SU-DHL-6 (cell line): ENCODE data around the gene PGRMC2.

Experiments used
- H2AFZ ChIP-seq: fragments of 200-600 bp; sonication (generic); 2 replicates; pipeline ENCODE4 v1.6.1; 2014; ENCODE audit warnings: low read depth, mild to moderate bottlenecking, moderate library complexity, mixed read lengths, antibody characterized with exemption, low read length; ENCODE audit not compliant: severe bottlenecking
- H3F3A ChIP-seq: fragments of 200-600 bp; shearing (Covaris generic); 2 replicates; pipeline ENCODE4 v1.6.0; 2016; ENCODE audit warnings: antibody characterized with exemption, mild to moderate bottlenecking; ENCODE audit not compliant: insufficient read depth
- H3K27ac ChIP-seq: fragments of 200-600 bp; sonication (generic); 2 replicates; pipeline ENCODE4 v1.5.1; 2016; ENCODE audit warnings: low read depth, mild to moderate bottlenecking, low read length, moderate library complexity, mixed read lengths
- H3K27me3 ChIP-seq: fragments of 200-600 bp; sonication (generic), shearing (Covaris generic); 2 replicates; pipeline ENCODE4 v1.6.0; 2014; ENCODE audit warnings: mild to moderate bottlenecking, low read length
- H3K36me3 ChIP-seq: fragments of 200-600 bp; sonication (generic); 2 replicates; pipeline ENCODE4 v1.6.1; 2014; ENCODE audit warnings: mild to moderate bottlenecking, low read length, mixed read lengths
- H3K4me2 ChIP-seq: fragments of 300-600, 200-600 bp; shearing (Covaris generic), sonication (generic); 2 replicates; pipeline ENCODE4 v1.6.0; 2014; ENCODE audit warnings: low read length, low read depth, mild to moderate bottlenecking; ENCODE audit not compliant: poor library complexity, severe bottlenecking
- H3K4me3 ChIP-seq: fragments of 200-600 bp; sonication (generic); 2 replicates; pipeline ENCODE4 v1.5.1; 2014; ENCODE audit warnings: antibody characterized with exemption, low read length, mild to moderate bottlenecking, mixed read lengths; ENCODE audit not compliant: insufficient read depth, poor library complexity, severe bottlenecking
- H3K79me2 ChIP-seq: fragments of 200-600 bp; sonication (generic); 2 replicates; pipeline ENCODE4 v1.6.1; 2014; ENCODE audit warnings: mild to moderate bottlenecking, low read length, moderate library complexity; ENCODE audit not compliant: insufficient read depth
- H3K9ac ChIP-seq: fragments of 200-600 bp; sonication (generic); 2 replicates; pipeline ENCODE4 v1.7.0; 2014; ENCODE audit warnings: mild to moderate bottlenecking, low read length
- H3K9me2 ChIP-seq: fragments of 200-600 bp; sonication (generic); replicated peaks from 2 replicates; pipeline ENCODE4 v1.6.1; 2014; ENCODE audit warnings: low read length; ENCODE audit not compliant: insufficient read depth
- H3K9me3 ChIP-seq: fragments of 200-600 bp; sonication (generic); 2 replicates; pipeline ENCODE4 v1.6.1; 2014; ENCODE audit warnings: low read length, mixed read lengths; ENCODE audit not compliant: insufficient read depth
- H4K20me1 ChIP-seq: fragments of 200-600 bp; sonication (generic); 2 replicates; pipeline ENCODE4 v1.6.1; 2014; ENCODE audit warnings: low read depth, mild to moderate bottlenecking, antibody characterized with exemption, low read length, moderate library complexity, mixed read lengths
- EZH2phosphoT487 ChIP-seq: fragments of 200-600 bp; sonication (generic), shearing (Covaris generic); conservative IDR thresholded peaks from 2 replicates; pipeline ENCODE4 v1.6.1; 2018; ENCODE audit warnings: mild to moderate bottlenecking, antibody characterized with exemption, low read length, moderate library complexity, mixed read lengths
- TF ChIP-seq, protein P1 (sequence below): fragments of 200-600 bp; sonication (generic); IDR thresholded peaks from one replicate; pipeline ENCODE4 v1.5.1; 2017; ENCODE audit warnings: antibody characterized with exemption, mild to moderate bottlenecking, low read length, moderate library complexity; ENCODE audit not compliant: insufficient read depth, poor library complexity, severe bottlenecking

The PGRMC2 gene

DNA sequence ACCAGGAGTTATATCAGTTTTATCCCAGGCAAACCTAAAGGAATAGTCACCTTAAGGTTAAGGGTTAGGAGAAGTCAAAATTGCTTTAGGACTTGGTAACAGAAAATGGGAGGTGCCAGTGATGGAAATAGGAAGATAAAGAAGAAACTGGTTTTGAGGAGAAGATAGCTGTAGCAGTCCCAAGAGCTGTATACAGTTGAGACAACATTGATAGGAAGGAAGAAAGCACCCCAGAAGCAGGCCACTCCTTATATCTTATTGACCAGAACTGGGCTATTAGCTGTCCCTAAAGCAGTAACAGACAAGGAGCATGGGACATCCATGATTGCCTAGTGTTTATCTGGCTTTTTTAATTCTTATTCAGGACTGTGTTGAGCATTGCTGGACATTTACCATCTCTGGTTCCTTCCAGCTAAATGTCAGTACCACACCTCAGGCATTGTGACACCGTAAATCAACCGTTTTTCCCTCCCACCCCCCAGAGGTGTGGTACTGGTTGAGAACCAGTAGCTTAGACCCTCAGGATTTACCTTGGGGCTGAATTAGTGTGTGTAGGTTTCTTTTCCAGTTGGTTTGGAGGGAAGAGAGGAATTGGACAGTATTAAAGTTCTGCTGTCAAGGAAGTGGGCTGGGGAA is 2.0 kb upstream of the PGRMC2 start:
- H3K9me2 ChIP-seq = no peaks in the 10 kb centered on the region
- 0 out of 2 replicates have a peak, but pooled peaks cover under 1% of the 10 kb centered on the region for H3K36me3 ChIP-seq
- no peaks in the 10 kb centered on the region for H3F3A ChIP-seq
- no peak overlapping the region for H2AFZ ChIP-seq
- no peaks in the 10 kb centered on the region for H3K9me3 ChIP-seq
- H4K20me1 ChIP-seq = peaks cover 4% of the 10 kb centered on the region; the same call in 1 of the 2 replicates
- TF ChIP-seq, protein P1, sequence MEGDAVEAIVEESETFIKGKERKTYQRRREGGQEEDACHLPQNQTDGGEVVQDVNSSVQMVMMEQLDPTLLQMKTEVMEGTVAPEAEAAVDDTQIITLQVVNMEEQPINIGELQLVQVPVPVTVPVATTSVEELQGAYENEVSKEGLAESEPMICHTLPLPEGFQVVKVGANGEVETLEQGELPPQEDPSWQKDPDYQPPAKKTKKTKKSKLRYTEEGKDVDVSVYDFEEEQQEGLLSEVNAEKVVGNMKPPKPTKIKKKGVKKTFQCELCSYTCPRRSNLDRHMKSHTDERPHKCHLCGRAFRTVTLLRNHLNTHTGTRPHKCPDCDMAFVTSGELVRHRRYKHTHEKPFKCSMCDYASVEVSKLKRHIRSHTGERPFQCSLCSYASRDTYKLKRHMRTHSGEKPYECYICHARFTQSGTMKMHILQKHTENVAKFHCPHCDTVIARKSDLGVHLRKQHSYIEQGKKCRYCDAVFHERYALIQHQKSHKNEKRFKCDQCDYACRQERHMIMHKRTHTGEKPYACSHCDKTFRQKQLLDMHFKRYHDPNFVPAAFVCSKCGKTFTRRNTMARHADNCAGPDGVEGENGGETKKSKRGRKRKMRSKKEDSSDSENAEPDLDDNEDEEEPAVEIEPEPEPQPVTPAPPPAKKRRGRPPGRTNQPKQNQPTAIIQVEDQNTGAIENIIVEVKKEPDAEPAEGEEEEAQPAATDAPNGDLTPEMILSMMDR = no peak
- no peak for TF ChIP-seq EZH2phosphoT487
- H3K4me2 ChIP-seq = peak overlapping the region; percentile 69
- H3K79me2 ChIP-seq = peaks cover 29% of the 10 kb centered on the region
- no peak overlapping the region for H3K9ac ChIP-seq
- no peaks in the 10 kb centered on the region for H3K27me3 ChIP-seq
- no peak overlapping the region for H3K4me3 ChIP-seq
- H3K27ac ChIP-seq = no peak overlapping the region

DNA sequence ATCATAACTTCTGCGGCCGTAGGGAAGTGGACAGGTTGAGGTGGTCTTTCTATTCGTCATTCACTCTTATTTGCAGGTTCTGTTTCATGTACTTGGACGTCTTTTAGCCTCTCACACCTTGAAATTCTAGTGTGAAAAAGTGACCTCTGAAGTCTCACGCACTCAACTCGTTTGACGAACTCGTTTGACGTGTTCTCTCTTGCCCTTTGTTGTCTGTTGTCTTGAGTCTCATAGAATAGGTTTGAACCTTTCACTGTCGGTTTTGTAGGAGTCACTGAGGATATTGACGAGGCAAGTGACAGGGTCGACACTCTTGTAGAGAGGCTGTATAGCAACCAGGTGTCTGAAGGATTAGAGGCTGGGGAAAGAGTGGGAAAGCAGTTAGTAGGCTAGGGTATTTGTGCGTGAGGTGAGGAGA is 1.1 kb upstream of the PGRMC2 start:
- Histone ChIP-seq H3K9me3 (no peaks in the 10 kb centered on the region), H3K36me3 (0 out of 2 replicates have a peak, but pooled peaks cover 7% of the 10 kb centered on the region), H3K27ac (peak overlapping the region; percentile 81), H3K4me3 (peak overlapping the region; percentile 74), H3K79me2 (peaks cover 37% of the 10 kb centered on the region), H4K20me1 (peaks cover 4% of the 10 kb centered on the region; the same call in 1 of the 2 replicates), H3K9ac (peak overlapping the region; percentile 83), H2AFZ (peak overlapping the region; percentile 78), H3F3A (no peaks in the 10 kb centered on the region), H3K27me3 (no peaks in the 10 kb centered on the region), H3K9me2 (no peaks in the 10 kb centered on the region), H3K4me2 (peak overlapping the region; percentile 69)
- TF ChIP-seq, protein P1 = no peak
- TF ChIP-seq EZH2phosphoT487 = no peak

DNA sequence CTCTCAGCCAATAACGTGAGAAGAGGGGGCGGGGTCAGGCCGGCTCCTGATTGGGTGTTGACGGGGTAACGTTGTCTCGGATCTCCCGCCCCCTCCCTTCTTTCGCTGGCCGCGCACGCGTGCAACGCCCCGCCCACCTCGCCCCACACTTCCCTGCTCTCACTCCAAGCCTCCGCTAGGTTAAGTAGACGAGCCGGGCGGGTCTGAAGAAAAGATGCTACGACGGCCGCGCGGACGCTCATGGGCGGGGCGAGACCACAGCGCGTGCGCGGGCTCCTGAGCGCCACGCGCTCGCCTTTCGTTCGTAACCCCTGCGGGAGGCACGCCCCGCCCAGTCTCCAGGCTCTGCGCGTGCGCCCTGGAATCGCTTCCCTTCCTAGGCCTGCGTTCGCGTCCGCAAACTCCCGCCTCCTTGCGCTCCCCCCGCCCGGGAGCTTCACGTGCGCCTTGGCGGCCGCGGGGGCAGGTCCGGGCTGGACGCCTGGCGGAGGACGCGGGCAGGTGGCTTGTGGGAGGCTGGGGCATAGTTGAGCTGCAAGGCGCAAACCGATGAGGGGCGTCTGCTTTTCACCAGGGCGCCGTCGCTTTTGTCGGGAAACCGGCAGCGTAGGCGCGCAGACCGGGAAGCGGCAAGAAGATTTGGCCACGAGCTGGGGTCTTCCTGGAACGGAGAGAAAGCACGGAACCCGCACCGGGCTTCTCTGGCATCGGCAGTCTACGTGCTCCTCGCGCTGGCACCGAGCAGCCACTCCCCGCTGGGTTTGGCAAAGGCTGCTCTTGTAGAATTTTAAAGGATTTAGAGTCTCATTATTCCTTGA is 467 bp upstream of the PGRMC2 start:
- Histone ChIP-seq H4K20me1 (peaks cover 4% of the 10 kb centered on the region; the same call in 1 of the 2 replicates), H3K79me2 (peaks cover 40% of the 10 kb centered on the region), H3K27ac (peak overlapping the region; percentile 81), H3K36me3 (0 out of 2 replicates have a peak, but pooled peaks cover 7% of the 10 kb centered on the region), H3F3A (no peaks in the 10 kb centered on the region), H3K9me3 (no peaks in the 10 kb centered on the region), H3K27me3 (no peaks in the 10 kb centered on the region), H3K9ac (peak overlapping the region; percentile 83), H3K4me3 (peak overlapping the region; percentile 74), H3K4me2 (peak overlapping the region; percentile 69), H2AFZ (peak overlapping the region; percentile 78), H3K9me2 (no peaks in the 10 kb centered on the region)
- TF ChIP-seq, protein P1 = no peak
- TF ChIP-seq EZH2phosphoT487 = no peak
